ENCODE data around the gene WIPF3.
"Not testable (repeated sequence)": the region's sequence is repeated elsewhere in the genome, so short reads cannot be mapped to it uniquely, and the experiment has no call there.

WIPF3 gene

GRCh38 chr7:29955075-29955792, 148.9 kb downstream of the WIPF3 start:
- DNase-seq (ENCODE audit: low spot score) = no peak

- DNase-seq (ENCODE audit: low spot score) = no peak
Measured at GRCh38 chr7:29955799-29956486, 149.6 kb downstream of the WIPF3 start.

GRCh38 chr7:29956487-29956836, 150.2 kb downstream of the WIPF3 start:
- no peak for DNase-seq (ENCODE audit: low spot score)

GRCh38 chr7:29957521-29958310, 151.4 kb downstream of the WIPF3 start:
- no peak for DNase-seq (ENCODE audit: low spot score)

- DNase-seq (ENCODE audit: low spot score) = no peak
Measured at GRCh38 chr7:29958667-29959358, 152.5 kb downstream of the WIPF3 start.

- not testable (repeated sequence) for DNase-seq (ENCODE audit: low spot score)
Measured at GRCh38 chr7:29961611-29962010, 155.3 kb downstream of the WIPF3 start.

- DNase-seq (ENCODE audit: low spot score) = no peak
Measured at GRCh38 chr7:29962035-29962434, 155.7 kb downstream of the WIPF3 start.

GRCh38 chr7:29965030-29965429, 158.7 kb downstream of the WIPF3 start:
- DNase-seq (ENCODE audit: low spot score) = no peak

Measured in COLO829 (cell line).